GM20000 (cell line): ENCODE data around the gene STXBP6.
"Not testable (repeated sequence)": the region's sequence is repeated elsewhere in the genome, so short reads cannot be mapped to it uniquely, and the experiment has no call there.

Experiments used
- DNase-seq: peaks from one replicate; pipeline ENCODE4 v3.0.0; 2012; ENCODE audit warnings: low spot score
- TF ChIP-seq, protein P1 (sequence below): IDR thresholded peaks from 2 replicates; pipeline ENCODE4 v1.5.1; 2012; ENCODE audit warnings: mild to moderate bottlenecking, control low read depth; ENCODE audit errors: extremely low read depth, missing control alignments

Gene STXBP6

DNA sequence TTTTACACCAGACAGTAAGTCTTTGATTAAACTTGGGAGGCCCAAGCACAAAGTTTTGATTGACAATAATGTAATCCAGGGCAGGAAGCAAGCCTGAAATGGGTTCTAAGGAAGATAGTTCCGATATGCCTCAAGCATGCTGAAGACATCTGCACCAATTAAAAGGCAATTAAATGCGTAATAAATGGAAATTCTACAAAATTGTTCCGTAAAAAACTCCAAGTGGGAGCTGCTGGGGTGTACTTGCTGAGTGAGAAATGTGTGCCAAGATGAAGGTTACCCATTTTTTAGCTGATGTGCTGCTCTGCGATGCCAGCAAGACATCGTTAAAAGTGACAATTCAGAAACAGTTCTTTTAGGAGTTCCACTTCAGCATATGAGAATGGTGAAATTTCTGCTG, 269.7 kb downstream of the STXBP6 start:
- TF ChIP-seq, protein P1, sequence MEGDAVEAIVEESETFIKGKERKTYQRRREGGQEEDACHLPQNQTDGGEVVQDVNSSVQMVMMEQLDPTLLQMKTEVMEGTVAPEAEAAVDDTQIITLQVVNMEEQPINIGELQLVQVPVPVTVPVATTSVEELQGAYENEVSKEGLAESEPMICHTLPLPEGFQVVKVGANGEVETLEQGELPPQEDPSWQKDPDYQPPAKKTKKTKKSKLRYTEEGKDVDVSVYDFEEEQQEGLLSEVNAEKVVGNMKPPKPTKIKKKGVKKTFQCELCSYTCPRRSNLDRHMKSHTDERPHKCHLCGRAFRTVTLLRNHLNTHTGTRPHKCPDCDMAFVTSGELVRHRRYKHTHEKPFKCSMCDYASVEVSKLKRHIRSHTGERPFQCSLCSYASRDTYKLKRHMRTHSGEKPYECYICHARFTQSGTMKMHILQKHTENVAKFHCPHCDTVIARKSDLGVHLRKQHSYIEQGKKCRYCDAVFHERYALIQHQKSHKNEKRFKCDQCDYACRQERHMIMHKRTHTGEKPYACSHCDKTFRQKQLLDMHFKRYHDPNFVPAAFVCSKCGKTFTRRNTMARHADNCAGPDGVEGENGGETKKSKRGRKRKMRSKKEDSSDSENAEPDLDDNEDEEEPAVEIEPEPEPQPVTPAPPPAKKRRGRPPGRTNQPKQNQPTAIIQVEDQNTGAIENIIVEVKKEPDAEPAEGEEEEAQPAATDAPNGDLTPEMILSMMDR = no peak
- no peak for DNase-seq

- DNase-seq = no peak
- TF ChIP-seq, protein P1 = no peak
These were observed 272.3 kb downstream of the STXBP6 start for GRCh38 chr14:24777678-24778077.

DNA sequence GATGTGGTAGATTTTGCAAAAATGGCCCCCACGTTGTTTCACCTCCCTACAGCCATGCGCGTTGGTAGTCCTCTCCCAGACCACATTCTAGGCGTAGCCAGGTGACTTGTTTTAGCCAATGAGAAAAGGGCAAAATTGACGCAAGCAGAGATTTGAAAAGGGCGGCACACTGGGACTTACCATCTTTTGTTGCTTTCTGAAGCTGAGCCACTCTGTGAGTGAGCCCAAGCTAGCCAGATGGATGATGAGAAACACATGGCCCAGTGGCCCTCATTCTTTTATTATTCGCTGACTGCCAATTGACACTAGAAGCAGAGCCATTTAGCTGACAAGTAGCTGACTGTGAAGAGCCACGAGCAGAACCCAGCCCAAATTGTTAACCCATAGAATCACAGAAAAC, 274.0 kb downstream of the STXBP6 start:
- TF ChIP-seq, protein P1 = no peak
- DNase-seq = no peak

DNA sequence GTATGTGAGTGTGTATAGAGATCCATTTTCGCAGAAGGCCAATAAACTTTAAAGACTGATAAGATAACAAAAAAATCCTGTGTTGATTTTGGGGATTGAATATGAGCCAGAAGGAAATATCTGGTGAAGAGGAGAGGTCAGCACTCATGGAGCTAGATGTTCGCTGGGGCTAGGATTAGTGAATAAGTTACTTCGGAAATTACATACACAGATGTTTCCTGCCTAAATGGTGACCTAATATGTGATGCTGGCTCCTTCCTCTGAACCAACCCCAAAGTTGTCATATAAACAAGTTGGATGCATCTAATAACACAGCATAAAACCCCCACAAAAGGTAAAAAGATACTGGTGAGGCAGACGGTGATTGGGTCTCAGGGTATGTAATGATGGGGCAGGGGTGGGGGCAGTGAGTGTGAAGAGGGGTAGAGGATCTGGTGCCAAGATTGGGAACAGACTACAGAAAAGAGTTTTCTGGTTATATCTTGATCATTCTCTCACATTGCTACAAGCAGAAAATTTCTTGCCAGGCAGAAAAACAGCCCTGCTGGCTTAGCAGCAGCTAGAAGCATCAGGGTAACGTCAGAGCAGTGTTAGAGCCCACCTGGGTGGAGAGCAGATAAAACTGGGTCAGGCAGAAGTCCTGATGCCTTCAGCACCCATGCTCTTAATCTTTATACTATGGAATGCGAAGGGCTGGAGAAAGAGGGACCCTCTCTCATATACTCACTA, 275.6 kb downstream of the STXBP6 start:
- no peak for DNase-seq
- TF ChIP-seq, protein P1 = no peak

DNA sequence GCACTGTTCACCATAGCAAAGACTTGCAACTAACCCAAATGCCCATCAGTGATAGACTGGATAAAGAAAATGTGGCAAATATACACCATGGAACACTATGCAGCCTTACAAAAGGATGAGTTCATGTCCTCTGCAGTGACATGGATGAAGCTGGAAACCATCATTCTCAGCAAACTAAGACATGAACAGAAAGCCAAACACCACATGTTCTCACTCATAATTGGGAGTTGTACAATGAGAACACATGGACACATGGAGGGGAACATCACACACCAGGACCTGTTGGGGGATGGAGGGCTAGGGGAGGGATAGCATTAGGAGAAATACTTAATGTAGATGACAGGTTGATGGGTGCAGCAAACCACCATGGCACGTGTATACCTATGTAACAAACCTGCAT, 276.4 kb downstream of the STXBP6 start:
- not testable (repeated sequence) for DNase-seq

DNA sequence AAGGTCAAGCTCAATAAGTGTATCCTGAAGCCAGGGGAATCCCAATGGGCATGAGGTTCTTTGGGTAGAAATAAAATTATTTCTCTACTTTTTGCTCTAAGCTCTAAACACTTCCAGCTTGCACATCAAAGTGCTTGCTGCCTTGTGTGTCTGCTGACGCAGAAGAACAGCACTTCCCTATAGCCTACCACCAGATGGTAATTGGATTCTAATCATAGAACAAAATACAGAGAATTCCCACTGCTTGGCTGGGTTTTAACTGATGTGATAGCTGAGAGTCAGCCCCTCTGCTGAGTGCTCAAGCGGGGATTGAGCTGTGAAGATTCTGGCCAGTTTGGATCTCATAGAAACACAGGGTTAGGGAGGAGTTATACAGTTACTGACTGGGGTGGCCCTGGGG, 283.5 kb downstream of the STXBP6 start:
- TF ChIP-seq, protein P1 = no peak
- DNase-seq = no peak

GRCh38 chr14:24761141-24761540, 288.8 kb downstream of the STXBP6 start:
- TF ChIP-seq, protein P1 = no peak
- no peak for DNase-seq
